DND-41 (cell line): ENCODE data around the gene NELFB.

ENCODE experiments used
- ATAC-seq: fragments of 200-7000 bp; cut with Tn5 transposase; 3 replicates; pipeline ENCODE4 v1.9.1; 2021; ENCODE audit warnings: low read depth; ENCODE audit not compliant: insufficient read depth
- DNase-seq: peaks from one replicate; pipeline ENCODE4 v3.0.0-alpha.2; 2020
- H2AFZ ChIP-seq: 2 replicates; pipeline ENCODE4 v1.6.0; 2012; ENCODE audit warnings: low read depth, low read length
- H3K27ac ChIP-seq: 2 replicates; pipeline ENCODE4 v1.5.1; 2012; ENCODE audit warnings: low read length, inconsistent platforms
- H3K27me3 ChIP-seq: fragments of 200-600 bp; sonication (generic); 2 replicates; pipeline ENCODE4 v1.6.0; 2012; ENCODE audit warnings: low read length, mild to moderate bottlenecking, inconsistent platforms; ENCODE audit not compliant: insufficient read depth, poor library complexity
- H3K36me3 ChIP-seq: 2 replicates; pipeline ENCODE4 v1.5.1; 2012; ENCODE audit warnings: low read length, inconsistent platforms; ENCODE audit not compliant: insufficient read depth
- H3K4me1 ChIP-seq: 2 replicates; pipeline ENCODE4 v1.5.1; 2012; ENCODE audit warnings: mild to moderate bottlenecking, low read length; ENCODE audit not compliant: insufficient read depth
- H3K4me2 ChIP-seq: 2 replicates; pipeline ENCODE4 v1.6.0; 2012; ENCODE audit warnings: mild to moderate bottlenecking, moderate library complexity, low read length, inconsistent platforms; ENCODE audit not compliant: insufficient read depth
- H3K4me3 ChIP-seq, 2 experiments: fragments of 200-600 bp in 1 of 2; shearing (Covaris generic) in 1 of 2; 2 replicates each; pipeline ENCODE4 v1.5.1; 2012 to 2016; ENCODE audit warnings: inconsistent platforms in 2 of 2, low read length in 2 of 2, mild to moderate bottlenecking in 2 of 2, low read depth in 1 of 2, moderate library complexity in 1 of 2
- H3K79me2 ChIP-seq: 2 replicates; pipeline ENCODE4 v1.6.0; 2012; ENCODE audit warnings: low read length, inconsistent platforms; ENCODE audit not compliant: insufficient read depth
- H3K9ac ChIP-seq: 2 replicates; pipeline ENCODE4 v1.6.0; 2012; ENCODE audit warnings: low read depth, mild to moderate bottlenecking, inconsistent platforms, low read length, moderate library complexity
- H3K9me3 ChIP-seq: 2 replicates; pipeline ENCODE4 v1.5.1; 2012; ENCODE audit warnings: low read length, moderate library complexity, mild to moderate bottlenecking, inconsistent platforms; ENCODE audit not compliant: insufficient read depth, severe bottlenecking
- H4K20me1 ChIP-seq: 2 replicates; pipeline ENCODE4 v1.6.0; 2012; ENCODE audit warnings: low read length; ENCODE audit not compliant: insufficient read depth
- EZH2 ChIP-seq: IDR thresholded peaks from 3 replicates; pipeline ENCODE4 v1.6.1; 2012; ENCODE audit warnings: borderline replicate concordance, low read depth, mild to moderate bottlenecking, moderate library complexity, low read length, inconsistent platforms; ENCODE audit not compliant: severe bottlenecking
- TF ChIP-seq, protein P1 (sequence below): IDR thresholded peaks from 2 replicates; pipeline ENCODE4 v1.5.1; 2012; ENCODE audit warnings: borderline replicate concordance, low read length, moderate library complexity, mild to moderate bottlenecking; ENCODE audit not compliant: poor library complexity, severe bottlenecking; ENCODE audit errors: extremely low read depth

The NELFB gene

DNA sequence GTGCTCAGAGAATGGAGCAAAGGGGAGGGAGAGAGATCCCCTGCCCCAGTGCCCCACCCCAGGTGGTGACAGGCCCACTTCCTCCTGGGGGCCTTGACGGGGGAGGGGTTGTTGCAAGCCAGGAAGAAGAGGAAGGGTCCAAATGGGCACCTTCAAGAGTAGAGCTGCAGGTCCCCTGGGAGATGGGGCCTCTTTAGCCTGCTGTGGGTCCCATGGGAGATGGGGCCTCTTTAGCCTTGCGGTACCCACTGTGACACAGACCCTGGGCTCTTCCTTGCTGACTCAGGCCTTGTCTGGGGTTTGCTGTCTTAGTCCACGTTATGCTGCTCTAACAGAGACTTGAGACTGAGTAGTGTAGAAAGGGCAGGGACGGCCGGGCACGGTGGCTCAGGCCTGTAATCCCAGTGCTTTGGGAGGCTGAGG, 12.8 kb downstream of the NELFB start:
- no peak overlapping the region for H2AFZ ChIP-seq
- H4K20me1 ChIP-seq = peaks cover 36% of the 10 kb centered on the region
- no peaks in the 10 kb centered on the region for H3K4me1 ChIP-seq
- peaks cover 72% of the 10 kb centered on the region for H3K36me3 ChIP-seq
- no peak for TF ChIP-seq EZH2
- TF ChIP-seq, protein P1, sequence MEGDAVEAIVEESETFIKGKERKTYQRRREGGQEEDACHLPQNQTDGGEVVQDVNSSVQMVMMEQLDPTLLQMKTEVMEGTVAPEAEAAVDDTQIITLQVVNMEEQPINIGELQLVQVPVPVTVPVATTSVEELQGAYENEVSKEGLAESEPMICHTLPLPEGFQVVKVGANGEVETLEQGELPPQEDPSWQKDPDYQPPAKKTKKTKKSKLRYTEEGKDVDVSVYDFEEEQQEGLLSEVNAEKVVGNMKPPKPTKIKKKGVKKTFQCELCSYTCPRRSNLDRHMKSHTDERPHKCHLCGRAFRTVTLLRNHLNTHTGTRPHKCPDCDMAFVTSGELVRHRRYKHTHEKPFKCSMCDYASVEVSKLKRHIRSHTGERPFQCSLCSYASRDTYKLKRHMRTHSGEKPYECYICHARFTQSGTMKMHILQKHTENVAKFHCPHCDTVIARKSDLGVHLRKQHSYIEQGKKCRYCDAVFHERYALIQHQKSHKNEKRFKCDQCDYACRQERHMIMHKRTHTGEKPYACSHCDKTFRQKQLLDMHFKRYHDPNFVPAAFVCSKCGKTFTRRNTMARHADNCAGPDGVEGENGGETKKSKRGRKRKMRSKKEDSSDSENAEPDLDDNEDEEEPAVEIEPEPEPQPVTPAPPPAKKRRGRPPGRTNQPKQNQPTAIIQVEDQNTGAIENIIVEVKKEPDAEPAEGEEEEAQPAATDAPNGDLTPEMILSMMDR = no peak
- no peaks in the 10 kb centered on the region for H3K9me3 ChIP-seq
- H3K27ac ChIP-seq = no peak overlapping the region
- H3K27me3 ChIP-seq = no peaks in the 10 kb centered on the region
- no peak overlapping the region for H3K4me3 ChIP-seq
- 0 out of 2 replicates have a peak, but pooled peaks cover 2% of the 10 kb centered on the region for H3K79me2 ChIP-seq
- DNase-seq (no peak), ATAC-seq (no peak)
- H3K9ac ChIP-seq = no peak overlapping the region
- no peak overlapping the region for H3K4me2 ChIP-seq

DNA sequence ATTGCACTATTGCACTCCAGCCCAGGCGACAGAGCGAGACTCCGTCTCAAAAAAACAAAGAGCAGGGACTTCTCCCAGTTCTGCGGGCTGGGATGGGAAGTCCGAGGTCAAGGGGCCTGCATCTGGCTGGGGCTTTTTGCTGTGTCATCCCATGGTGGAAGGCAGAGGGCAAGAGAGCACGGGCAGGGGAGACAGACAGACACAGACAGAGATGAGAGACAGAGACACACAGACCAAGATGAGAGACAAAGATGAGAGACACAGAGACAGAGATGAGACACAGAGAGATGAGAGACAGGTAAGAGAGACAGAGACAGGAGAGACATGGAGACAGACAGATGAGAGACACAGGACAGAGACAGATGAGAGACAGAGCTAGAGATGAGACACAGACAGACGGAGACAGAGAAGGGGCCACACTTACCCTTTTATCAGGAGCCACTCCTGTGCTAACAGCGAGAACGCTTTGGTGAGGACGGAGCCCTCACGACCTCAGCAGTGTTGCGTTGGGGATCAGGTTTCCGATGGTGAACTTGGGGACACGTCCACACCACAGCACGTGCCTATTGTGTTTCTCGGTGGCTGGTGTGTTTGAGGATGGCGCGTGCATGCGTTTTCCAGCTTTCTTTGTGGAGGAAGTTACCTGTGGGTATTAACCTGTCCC, 13.5 kb downstream of the NELFB start:
- peaks cover 40% of the 10 kb centered on the region for H4K20me1 ChIP-seq
- ATAC-seq (no peak), DNase-seq (no peak)
- no peak overlapping the region for H3K4me2 ChIP-seq
- no peak overlapping the region for H3K9ac ChIP-seq
- no peaks in the 10 kb centered on the region for H3K9me3 ChIP-seq
- H2AFZ ChIP-seq = no peak overlapping the region
- TF ChIP-seq, protein P1 = no peak
- TF ChIP-seq EZH2 = no peak
- H3K4me1 ChIP-seq = no peaks in the 10 kb centered on the region
- no peak overlapping the region; the same call in 1 of the 2 replicates for H3K27ac ChIP-seq
- H3K79me2 ChIP-seq = 0 out of 2 replicates have a peak, but pooled peaks cover 4% of the 10 kb centered on the region
- H3K27me3 ChIP-seq = no peaks in the 10 kb centered on the region
- no peak overlapping the region for H3K4me3 ChIP-seq
- peaks cover 73% of the 10 kb centered on the region for H3K36me3 ChIP-seq

DNA sequence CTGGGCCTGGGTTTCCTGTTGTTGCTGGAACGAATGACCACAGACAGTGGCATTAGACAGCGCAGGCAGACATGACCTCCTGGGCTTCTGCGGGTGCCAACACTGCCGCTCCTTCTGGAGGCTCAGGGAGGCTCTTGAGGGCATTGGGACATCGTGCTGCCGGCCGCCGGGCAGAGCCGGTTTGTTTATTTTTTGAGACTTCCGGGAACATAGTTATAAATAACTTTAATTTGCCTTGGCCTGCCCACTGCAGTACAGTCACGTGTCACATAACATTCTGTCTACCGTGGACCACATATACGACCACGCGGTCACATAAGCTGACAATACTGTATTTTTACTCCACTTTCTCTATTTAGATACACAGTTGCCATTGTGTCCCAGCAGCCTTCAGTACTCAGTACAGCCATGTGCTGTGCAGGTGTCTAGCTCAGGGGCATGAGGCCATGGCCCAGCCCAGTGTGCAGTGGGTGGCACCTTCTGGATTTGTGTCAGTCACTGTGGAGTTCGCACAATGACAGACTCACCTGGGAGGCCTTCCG, 14.2 kb downstream of the NELFB start:
- H3K4me3 ChIP-seq = no peak overlapping the region
- ATAC-seq (no peak), DNase-seq (no peak)
- no peak overlapping the region for H2AFZ ChIP-seq
- TF ChIP-seq, protein P1 = no peak
- no peak for TF ChIP-seq EZH2
- H3K9me3 ChIP-seq = no peaks in the 10 kb centered on the region
- H3K27me3 ChIP-seq = no peaks in the 10 kb centered on the region
- peaks cover 66% of the 10 kb centered on the region for H3K36me3 ChIP-seq
- no peak overlapping the region for H3K4me2 ChIP-seq
- no peaks in the 10 kb centered on the region for H3K4me1 ChIP-seq
- H3K27ac ChIP-seq = no peak overlapping the region
- H3K9ac ChIP-seq = no peak overlapping the region
- peaks cover 41% of the 10 kb centered on the region for H4K20me1 ChIP-seq
- H3K79me2 ChIP-seq = 0 out of 2 replicates have a peak, but pooled peaks cover 4% of the 10 kb centered on the region
